B cell (primary cell): ENCODE results near the gene TENM4.

Experiments used
- CTCF ChIP-seq: fragments of 200-600 bp; IDR thresholded peaks from one replicate; pipeline ENCODE4 v1.8.0; 2022; ENCODE audit warnings: antibody characterized with exemption, mild to moderate bottlenecking
- EZH2 ChIP-seq: IDR thresholded peaks from 2 replicates; pipeline ENCODE4 v1.6.1; 2012; ENCODE audit warnings: borderline replicate concordance, low read depth, mild to moderate bottlenecking, moderate library complexity, low read length; ENCODE audit not compliant: insufficient read depth, poor library complexity, severe bottlenecking

GRCh38 chr11:78706551-78706950 lies 734.3 kb downstream of the TENM4 start:
- TF ChIP-seq CTCF (no peak), EZH2 (no peak)
